Inferior parietal cortex (tissue), 1 donor: ENCODE measurements around the gene RNF4.
"Not testable (repeated sequence)": the region's sequence is repeated elsewhere in the genome, so short reads cannot be mapped to it uniquely, and the experiment has no call there.

Source experiments
- DNase-seq: peaks from one replicate; pipeline ENCODE4 v3.0.0-alpha.2; 2016; ENCODE audit errors: extremely low spot score

RNF4 gene

DNA sequence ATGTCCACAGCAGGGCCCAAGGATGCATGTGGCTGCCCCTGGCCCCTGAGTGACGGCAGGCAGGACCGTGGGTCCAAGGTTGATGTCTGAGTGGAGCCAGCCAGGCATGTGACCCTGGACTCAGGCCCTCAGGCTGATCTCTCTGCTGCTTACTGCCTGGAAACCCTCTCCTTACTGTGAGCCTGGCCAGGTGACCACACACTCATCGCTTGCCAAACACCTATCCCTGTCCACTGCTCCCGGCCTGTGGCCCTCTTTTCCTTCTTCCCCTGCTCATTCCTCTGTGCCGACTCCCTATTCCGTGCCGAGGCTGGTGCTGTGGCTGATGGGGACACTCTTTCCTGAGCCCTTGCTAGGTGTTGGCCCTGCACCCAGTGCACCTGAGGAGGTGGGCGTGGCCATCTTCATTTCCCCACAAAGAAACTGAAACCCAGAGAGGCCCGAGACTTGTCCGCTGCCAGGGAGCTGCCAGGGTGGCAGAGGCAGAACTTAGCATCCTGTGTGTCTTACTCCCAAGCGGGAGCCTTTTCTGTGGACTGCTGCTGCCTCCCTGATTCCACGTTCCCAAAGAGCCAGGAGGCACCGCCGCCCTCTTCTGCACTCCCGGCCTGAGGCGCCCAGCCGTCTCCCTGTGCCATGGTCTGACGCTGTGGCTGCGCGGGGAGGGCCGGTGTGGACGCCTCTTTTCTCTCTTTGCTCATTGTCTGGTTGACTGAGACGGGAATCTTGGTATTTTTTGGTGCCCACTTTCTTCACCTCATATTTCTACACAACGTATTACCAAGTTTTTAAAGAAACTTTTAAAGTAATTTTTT is 11.2 kb upstream of the RNF4 start:
- no peak for DNase-seq

DNA sequence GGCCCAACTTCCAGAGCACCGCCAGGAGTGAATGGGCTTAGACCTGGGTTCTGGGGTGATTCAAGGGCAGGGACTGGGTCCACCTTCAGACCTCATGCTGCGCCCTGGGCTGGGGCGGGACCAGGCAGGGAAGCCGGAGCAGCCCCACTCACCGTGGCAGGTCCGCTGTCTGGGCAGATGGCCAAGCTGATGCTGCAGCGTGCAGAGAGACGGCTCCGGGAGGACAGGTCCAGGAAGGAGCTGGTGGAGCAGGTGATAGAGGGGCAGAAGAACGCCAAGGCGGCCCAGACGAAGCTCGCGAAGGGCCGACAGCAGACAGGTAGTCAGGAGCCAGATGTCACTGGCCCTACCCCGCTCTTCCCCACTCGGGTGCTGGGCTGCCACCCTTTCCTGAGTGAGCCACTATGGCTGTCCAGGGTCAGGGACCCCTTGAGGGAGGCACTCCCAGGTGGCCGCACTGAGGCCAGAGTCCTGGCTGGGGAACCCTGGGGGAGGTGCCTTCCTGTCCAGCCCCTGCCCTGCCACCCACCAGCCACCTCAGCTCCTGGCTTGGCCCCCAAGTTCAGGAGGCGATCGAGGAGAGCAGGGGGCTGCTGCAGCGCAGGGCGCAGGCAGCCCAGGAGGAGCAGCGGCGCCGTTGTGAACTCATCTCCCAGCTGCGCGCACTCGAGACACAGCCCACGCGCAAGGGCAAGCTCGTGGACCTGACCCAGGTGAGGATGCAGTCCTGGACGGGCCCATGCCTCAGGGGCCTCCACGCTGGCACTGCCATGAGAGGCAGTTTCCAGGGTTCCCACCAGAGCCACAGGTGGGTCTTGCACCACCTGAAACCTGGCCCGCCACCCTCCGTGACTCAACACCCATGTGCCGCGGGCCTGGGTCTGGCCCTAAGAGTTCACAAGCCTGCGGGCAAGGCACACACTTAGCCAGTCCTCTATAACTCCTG is 10.1 kb upstream of the RNF4 start:
- no peak for DNase-seq

GRCh38 chr4:2459589-2460349 is 9.1 kb upstream of the RNF4 start:
- DNase-seq, result no peak

GRCh38 chr4:2461246-2461960 is 7.5 kb upstream of the RNF4 start:
- DNase-seq, result no peak

GRCh38 chr4:2462218-2462991 is 6.5 kb upstream of the RNF4 start:
- peak; percentile 51 for DNase-seq

DNA sequence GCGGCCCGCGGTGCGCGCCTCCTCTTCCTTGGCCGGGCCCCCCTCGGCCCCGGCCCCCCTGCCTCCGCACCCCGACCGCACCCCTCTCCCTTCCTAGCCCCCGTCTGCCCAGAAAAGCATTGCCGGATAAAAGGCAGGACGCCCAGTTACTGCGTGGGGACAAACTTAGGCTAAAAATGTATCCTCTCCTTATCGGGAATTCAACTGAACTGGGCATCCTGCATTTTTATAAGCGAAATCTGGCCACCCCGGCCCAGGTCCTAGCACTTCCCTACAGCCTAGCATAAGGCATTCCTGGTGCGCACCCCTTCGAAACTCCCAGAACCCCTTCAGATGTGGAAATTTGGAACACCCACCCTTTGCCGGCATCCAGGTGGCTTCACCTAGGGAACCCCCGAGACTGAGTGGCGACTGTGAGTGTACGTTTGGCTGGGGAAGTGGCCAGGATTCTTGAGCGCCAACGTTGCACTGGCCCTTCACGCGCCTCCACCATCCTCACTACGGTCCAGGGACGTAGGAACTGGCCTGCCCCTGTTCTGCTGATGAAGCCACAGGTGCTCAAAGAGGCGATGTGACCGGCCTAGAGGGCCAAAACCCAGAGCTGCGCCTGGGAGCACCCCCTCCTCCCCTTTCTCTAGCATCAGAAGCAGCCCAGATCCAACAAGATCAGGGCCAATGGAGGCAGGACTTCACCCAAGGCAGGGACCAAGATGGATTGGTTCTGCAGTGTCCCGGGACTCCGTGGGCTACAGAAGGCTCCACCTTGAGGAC is 5.7 kb upstream of the RNF4 start:
- DNase-seq, result no peak

DNA sequence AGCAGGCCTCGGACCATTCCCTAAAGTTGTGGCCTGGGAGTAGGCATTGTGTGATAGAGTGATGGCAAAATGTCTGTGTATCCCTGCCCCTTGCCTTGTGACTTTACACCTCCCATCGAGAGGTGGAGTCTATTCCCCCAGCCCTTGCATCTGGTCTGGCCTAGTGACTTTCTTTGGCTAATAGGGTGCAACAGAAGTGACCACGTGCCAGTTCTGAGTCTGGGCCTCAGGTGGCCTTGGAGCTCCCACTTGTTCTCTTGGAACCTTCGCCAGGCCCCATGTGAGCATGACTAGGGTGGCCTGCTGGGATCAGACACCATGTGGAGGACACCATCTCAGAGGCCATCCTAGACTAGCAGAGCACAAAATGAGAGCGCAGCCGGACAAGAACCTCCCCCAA is 3.9 kb upstream of the RNF4 start:
- no peak for DNase-seq

DNA sequence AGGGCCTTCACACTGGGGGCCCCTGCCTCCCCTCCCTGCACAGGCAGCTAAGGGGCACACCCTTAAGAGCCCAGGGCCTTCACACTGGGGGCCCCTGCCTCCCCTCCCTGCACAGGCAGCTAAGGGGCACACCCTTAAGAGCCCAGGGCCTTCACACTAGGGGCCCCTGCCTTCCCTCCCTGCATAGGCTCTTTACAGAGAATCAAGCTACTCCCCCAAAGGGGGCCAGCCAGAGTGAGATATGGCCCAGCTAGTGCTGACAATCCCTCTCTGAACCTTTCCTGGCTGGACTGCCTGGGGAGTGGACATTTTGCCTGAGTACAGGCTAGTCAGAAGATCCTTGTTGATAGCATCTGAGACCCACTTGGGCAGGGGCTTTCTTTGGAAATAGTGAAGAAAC is 3.4 kb upstream of the RNF4 start:
- DNase-seq, result not testable (repeated sequence)

DNA sequence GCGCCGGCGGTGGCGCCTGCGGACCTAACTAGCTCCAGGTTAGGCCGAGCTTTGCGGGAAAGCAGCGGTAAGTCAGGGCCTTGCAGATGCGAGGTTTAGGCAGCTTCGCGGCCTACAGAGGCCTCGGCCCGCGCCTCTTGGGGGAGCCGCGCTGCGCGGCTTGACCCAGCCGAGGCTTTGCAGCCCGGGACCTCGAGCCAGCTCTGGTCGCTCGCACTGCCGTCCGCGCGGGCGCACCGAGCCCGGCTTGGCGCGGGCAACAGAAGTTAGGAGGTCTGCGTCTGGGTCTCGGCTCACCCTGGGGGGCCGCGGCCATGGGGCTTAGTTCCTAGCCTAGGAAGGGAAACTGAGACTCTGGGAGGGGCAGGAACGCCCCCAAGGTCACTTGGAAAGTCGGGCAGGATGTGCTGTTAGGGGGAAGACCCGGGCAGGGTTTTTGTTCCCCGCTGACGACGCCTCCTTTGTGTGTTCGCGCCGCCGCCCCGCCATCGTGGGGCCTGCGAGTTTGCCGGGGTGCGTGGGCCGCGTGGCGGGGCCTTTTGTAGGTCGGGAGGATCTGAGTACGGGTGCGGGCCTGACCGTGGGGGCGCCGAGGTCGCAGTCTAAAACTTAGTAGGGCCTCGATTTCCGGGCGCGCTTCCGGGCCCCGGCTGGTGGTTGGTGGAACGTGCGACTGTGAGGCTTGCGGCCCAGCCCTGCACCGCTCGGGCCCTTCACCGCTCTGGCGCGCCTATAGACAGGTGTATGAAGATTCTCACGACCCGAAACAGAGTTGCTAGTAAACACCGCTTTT is 482 bp downstream of the RNF4 start:
- no peak for DNase-seq

- DNase-seq, result no peak
Measured at GRCh38 chr4:2470791-2471190, 1.9 kb downstream of the RNF4 start.

DNA sequence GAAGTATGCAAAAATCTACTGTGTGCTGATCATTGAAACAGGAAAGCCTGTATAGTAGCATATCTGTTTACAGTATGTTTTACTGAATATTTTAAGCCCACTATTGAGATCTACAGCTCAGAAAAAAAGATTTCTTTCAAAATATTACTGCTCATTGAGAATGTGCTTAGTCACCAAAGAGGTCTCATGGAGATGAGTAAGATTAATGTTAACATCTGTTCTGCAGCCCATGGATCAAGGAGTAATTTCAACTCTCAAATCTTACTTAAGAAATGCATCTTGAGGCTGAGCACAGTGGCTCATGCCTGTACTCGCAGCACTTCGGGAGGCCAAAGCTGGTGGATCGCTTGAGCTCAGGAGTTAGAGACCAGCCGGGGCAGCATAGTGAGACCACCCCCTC is 3.3 kb downstream of the RNF4 start:
- no peak for DNase-seq

DNA sequence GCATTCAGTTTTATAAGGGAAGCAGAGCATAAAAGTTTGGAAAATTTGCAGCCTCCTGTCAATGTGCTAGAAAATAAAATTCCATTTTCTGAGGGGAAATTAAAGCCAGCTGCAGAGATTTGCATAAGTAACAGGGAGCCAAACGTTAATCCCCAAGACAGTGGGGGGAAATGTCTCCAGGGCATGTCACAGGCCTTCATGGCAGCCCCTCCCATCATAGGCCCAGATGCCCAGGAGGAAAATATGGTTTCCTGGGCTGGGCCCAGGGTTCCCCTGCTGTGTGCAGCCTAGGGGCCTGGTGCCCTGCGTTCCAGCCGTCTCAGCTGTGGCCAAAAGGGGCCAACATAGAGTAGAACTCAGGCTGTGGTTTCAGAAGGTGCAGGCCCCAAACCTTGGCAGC is 9.3 kb downstream of the RNF4 start:
- DNase-seq, result no peak

- no peak for DNase-seq
Measured at GRCh38 chr4:2480649-2481048, 11.7 kb downstream of the RNF4 start.

DNA sequence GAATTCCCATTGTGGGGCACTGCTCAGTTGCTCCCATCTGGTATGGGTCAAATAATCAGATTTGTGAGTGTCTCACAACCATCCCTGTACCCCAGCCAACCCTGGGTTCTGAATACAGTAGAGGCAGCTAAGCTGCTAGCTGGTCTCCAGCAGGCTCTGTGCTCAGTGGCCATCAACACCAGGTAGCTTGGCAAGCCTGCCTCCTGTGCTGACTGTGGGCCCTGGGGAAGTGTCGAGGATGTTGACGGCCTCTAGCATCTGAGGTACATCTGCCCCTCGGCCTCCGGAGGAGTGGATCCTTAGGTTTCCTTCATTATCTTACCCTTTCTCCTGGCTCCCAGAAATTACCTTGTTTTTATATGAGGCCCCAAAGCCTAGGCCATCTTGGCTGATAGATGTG is 13.3 kb downstream of the RNF4 start:
- no peak for DNase-seq

GRCh38 chr4:2482693-2483092 is 13.8 kb downstream of the RNF4 start:
- peak; percentile 38 for DNase-seq

GRCh38 chr4:2483237-2483636 is 14.3 kb downstream of the RNF4 start:
- DNase-seq, result no peak

- DNase-seq, result no peak
Measured at GRCh38 chr4:2484185-2484584, 15.3 kb downstream of the RNF4 start.

DNA sequence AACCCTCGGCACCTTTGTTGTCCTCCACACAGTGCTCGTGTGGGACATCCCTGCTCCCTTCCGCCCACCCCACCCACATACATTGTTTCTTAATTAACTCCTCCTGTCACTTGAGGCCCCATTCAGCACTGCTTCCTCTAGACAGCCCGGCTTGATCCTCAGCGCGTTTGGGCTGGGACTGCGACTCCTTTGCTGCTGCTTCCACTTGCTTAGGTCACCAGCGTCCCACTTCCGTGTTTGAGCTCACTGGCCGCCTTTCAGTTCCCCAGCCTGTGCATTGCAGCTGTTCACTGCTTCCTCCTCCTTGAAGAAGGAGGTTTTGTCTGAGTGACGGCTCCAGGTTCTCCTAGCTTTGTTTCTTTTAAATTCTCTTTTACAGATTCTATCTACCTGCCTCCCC is 16.1 kb downstream of the RNF4 start:
- no peak for DNase-seq

- no peak for DNase-seq
Measured at GRCh38 chr4:2485956-2486355, 17.1 kb downstream of the RNF4 start.
